ENCODE measurements around the gene FSHR.

The FSHR gene, protein sequence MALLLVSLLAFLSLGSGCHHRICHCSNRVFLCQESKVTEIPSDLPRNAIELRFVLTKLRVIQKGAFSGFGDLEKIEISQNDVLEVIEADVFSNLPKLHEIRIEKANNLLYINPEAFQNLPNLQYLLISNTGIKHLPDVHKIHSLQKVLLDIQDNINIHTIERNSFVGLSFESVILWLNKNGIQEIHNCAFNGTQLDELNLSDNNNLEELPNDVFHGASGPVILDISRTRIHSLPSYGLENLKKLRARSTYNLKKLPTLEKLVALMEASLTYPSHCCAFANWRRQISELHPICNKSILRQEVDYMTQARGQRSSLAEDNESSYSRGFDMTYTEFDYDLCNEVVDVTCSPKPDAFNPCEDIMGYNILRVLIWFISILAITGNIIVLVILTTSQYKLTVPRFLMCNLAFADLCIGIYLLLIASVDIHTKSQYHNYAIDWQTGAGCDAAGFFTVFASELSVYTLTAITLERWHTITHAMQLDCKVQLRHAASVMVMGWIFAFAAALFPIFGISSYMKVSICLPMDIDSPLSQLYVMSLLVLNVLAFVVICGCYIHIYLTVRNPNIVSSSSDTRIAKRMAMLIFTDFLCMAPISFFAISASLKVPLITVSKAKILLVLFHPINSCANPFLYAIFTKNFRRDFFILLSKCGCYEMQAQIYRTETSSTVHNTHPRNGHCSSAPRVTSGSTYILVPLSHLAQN

GRCh38 chr2:49154140-49154539, at the start of gene FSHR:
Gene FSHR, minus strand, starts transcription at chr2:49154515. Its CDS starts 98 bp downstream, at chr2:49154417.
- DNase-seq, result no peak

DNA sequence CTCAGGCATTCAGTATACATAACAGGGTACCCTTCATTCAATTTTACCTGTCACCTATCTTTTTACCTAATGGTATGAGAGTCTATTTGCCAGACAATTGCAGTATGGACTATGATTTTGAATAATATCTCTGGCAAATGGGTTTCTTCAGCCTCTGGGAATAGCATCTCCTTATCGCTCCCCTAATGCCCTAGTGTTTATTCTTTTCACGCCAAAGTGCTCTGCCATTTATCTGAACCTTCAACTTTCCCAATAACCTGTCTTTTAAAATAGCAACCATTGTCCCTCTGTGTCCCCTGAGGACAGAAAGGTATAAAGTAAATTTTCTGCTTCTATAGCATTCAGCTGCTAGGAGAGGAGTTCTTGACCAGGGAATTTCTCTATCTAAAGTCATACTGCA, 45.0 kb upstream of the FSHR start:
- DNase-seq, result no peak

GRCh38 chr2:49194701-49195100, 40.4 kb upstream of the FSHR start:
- no peak for DNase-seq

DNA sequence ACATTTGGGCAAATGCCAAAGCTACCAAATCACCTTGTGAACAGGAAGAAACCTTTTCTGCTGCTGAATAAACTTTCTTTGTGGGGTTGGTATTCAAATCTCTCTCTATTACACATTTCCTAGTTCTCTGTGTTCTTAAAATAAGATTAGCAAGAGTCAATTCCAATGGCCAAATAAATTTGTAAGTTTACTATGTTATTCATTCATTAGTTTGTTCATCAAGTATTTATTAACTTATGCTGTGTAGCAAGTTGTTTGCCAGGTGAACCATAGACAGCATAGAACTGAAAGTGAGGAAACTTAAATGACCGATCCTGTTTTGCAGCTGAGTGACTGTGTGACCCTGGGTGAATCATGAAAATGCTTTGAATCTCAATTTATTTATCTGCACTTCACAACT, 37.7 kb upstream of the FSHR start:
- DNase-seq, result no peak

GRCh38 chr2:49189512-49190225, 35.4 kb upstream of the FSHR start:
- no peak for DNase-seq

DNA sequence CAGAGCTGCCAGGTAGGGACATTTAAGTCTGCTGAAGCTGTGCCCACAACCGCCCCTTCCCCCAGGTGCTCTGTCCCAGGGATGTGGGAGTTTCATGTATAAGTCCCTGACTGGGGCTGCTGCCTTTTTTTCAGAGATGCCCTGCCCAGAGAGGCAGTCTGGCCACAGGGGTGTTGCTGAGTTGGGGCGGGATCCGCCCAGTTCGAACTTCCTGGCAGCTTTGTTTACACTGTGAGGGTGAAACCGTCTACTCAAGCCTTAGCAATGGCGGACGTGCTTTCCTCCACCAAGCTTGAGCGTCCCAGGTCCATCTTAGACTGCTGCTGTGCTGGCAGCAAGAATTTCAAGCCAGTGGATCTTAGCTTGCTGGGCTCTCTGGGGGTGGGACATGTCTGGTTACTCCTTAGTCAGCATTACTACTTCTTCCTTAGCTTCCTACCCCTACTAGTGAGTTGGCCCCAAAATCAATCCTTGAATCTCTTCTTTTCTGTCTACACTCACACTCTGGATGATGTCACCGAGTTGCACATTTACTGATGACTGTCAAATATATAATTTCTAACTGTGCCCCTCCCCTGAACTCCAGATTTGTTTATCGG, 31.8 kb upstream of the FSHR start:
- DNase-seq, result no peak

DNA sequence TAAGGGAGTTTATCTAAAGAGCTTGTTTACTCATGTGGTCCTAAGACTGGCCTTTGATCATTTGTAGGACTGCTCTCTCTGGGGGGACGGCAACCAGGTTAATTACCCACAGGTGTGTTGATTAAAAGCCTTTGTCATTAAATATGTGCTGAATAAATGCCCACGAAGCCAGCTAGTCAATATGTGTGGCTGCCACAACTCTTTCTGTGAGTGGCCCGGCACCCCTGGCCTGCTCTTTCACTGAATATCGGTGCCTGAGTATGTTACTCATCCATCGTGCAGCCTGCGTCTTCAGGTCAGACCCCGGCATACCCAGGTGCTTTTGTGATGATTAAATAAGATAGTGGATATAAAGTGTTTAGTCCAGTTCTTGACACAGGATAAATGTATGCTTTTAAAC, 24.3 kb upstream of the FSHR start:
- no peak for DNase-seq

DNA sequence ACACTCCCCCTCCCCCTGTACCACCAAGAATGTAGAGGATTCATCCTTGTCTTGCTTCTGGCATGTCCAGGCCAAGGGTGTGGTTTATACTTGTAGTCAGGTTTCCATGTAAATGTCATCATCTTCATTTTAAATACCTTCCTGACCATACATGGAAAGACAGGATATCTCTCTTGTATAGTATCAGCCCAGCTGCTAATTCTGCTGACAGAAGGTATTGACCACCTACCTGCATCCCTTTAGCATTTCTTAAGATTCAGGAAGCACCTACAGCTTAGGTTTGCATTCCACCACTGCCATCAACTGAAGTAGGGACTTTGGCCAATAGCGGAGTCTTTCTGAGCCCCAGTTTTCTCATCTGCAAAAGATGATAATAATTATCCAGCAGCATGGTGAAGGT, 22.9 kb upstream of the FSHR start:
- DNase-seq, result no peak

DNA sequence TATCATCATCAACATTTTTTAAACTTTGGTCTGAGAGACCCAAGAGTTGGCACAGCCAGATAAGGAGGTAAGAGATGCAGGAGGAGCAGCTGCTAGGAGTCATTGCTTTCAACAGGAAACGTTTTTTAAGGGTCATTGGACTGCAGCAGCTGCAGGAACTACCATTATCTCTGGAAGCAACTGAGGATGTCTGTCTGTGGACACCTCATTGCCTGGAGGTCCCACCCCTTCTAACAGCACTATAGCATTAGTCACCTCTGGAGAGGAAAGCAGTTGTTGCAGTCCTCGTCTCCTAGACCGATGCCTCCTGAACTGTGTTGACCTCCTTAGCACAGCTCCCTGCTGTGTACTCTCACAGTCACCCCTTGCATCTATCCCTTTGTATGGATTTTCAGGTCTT, 21.5 kb upstream of the FSHR start:
- DNase-seq, result no peak

GRCh38 chr2:49174750-49175149, 20.4 kb upstream of the FSHR start:
- DNase-seq, result no peak

DNA sequence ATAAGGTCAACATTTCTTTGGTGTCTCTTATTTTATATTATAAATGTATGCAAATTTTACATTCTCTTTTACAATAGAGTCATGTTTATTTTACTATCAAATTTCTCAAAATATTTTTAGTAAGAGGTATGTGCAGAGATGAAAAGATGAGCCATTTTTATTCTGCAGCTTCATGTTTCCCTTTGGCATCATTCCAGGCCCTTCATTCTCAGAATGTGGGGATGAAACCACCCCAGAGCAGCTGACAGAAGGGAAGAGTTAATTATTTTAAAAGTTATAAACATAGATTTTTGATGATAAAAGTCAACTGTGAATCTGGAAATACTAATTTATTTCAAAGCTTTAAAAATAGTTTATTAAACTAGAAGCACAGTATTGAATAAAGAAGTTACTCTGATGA, 12.8 kb upstream of the FSHR start:
- DNase-seq, result no peak

DNA sequence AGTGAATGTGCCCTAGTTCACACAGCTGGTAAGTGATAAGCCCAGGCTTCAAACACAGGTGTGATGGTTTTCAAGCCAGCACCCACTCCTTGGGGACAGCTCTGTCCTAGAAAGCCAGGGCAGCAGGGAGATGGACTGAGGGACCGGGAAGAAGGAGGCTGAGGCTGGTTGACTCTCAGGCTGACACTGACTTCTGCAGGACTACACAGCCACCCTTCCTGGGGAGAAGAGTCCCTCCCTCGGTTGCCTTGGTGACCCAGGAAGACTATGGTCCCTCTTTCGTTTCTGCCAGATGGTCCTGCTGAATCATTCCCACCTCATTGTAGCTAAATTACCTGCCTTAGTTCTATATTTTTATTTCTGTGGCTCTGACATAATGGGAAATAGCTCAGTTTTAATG, 11.3 kb upstream of the FSHR start:
- no peak for DNase-seq

DNA sequence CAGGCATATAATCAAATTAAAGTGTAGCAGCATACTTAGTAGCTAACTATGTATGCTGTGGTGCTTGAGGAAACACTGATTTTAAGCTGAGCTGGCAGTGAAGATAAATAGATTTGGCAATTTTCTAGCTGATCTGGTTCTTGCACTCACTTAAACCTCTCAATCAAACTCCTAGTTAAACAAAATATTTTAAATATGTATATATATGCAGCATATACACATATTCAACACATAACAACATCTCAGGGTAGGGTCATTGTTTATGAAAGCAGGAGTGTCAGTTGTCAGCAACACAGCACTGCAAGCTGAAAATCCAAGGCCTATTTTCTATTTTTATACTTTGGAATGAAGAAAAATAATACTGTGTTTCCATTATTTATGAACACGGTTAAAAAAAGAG, 10.4 kb upstream of the FSHR start:
- DNase-seq, result no peak

- no peak for DNase-seq
Measured at GRCh38 chr2:49162151-49162550, 7.8 kb upstream of the FSHR start.

DNA sequence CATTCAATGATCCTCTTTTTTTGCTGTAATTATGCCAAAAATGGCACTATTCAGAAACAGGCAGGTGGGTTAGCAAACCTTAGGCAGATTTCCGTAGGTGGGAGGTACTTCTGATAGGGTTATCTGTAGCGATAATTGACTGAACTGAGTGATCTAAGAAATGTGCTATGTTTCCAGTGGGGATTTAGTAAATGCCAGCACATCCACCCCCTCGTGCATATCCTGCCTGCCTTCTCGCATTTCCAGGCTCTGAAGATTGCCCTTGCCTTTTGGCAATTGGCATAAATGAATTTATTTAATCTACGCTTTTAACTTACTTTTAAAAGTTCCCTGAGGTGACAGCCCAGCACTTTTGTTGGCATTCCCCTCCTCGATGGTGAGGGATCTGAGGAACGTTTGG, 576 bp upstream of the FSHR start:
- no peak for DNase-seq

GRCh38 chr2:49153252-49153651, 1.1 kb downstream of the FSHR start:
- no peak for DNase-seq

- no peak for DNase-seq
Measured at GRCh38 chr2:49152824-49153223, 1.5 kb downstream of the FSHR start.

DNA sequence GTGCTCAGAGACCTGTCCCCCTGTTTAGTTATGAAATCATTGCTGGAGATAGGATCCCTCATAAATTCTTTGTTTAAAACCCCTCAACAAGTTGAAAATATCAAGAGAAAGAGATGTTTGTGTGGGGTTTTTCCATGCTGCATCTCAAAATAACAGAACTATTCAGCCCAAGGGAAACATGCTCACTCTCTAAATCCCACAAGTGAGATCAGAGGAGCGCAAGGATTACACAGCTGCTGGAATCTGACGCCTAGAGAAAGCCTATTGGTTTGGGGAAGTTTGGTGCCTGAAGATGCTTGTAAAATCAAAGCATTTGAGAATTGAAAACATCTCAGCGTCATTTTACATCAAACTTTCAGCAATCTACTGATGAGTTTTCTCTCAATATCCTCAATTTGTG, 7.9 kb downstream of the FSHR start:
- DNase-seq, result no peak

DNA sequence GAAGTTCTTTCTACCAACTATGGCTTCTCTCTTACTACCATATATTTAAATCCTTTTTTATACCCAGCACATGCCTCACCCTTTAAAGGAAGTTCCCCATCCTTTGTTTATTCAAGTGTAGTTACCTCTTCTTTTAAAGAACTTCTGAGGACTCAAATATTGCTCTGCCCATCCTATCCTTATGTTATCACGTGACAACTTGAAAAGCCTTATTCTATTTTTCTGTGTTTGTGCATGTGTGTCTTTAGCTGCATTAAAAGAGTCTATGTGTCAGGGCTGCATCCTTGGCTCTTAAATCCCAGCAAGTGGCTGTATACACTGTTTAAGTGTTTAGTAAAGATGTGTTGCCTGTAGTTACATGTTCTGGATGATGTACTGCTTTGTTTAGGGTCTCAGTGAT, 22.5 kb downstream of the FSHR start:
- no peak for DNase-seq

DNA sequence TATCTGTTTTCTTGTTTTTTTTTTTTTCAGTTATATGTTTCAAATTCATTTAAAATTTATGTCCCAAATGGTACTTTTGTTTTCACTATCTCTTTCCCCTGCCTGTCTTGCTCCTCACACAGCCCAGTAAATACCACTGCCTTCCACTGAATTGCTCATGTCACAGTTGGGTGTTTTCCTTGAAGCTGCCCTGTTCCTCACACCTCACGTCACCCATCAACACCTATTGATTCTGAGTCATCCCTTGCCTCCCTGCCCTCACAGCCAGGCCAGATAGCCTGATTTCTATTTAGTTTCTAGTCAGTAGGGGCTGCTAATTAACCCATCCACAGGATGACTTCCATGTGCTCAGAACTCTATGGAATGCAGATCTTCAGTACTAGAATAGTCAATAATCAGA, 25.3 kb downstream of the FSHR start:
- no peak for DNase-seq

DNA sequence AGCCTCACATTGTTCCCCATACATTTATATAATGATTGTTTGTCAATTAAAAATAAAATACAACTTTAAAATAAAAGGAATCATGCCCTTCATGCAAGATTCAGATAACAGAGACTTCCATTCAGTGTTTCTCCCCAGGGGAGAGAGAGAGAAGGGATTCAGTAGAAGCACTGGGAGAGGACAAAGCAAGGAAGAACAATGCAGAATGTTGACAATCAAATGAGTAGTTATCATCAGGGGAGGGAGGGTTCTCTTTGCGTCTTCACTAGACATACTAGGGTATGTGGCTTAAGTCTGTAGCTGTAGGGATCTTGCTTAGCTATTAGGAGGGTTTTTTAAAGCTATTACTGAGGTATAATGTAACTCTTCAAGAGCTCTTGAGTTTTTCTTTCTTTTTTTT, 30.7 kb downstream of the FSHR start:
- DNase-seq, result no peak

DNA sequence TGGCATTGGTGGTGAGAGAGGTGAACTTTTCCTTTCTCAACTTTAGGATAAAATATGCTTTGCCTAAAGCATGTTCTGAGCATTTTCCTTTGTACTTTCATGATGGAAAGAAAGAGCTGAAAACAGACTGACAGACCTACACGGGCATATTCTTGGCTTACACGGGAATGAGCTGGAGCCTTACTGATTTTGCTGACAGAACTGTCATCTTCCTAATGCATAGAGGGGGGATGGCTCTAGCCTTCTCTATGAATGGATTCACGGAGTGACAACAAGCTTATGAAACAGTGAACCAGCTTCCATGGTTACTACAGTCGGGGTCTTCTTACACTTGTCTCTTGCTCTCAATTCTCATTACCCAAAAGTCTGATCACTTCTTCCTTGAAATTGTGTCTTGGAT, 32.2 kb downstream of the FSHR start:
- DNase-seq, result no peak

DNA sequence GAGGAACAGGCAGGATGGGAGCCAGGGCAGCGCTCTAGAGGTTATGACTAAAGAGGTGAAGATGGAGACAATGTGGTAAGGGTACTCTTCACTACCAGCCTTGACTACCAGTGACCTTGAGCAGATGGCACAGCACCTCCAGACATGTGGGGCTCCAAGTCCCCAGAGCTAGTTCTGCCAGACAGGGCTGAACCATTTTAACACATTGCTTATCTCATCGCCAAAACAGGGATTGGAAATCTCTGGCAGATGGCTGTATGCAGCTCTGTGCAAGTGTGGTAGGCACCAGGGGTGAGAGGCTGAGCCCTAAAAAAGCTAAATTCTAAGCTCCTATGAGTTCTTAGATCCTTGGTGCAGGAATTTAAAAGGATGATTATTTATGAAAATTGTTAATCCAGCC, 41.3 kb downstream of the FSHR start:
- DNase-seq, result no peak

DNA sequence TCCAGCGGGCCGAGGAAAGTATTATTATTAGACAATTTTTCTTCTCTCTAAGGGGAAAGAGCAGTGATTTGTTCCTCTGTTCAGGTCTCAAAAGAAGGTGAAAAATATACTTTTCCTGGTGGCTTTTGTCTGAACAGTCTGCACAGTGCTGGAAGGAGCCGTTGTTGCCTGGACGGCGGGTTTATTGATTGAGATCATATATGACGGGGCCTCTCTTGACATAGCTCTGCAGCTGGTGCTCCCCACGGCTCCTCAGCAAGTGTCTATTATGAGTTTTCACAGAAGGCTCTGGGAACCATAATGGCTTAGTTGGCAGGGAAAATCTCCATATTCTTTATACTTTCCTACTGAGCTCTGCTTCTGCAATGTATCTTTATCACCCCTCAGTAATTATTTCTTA, 42.9 kb downstream of the FSHR start:
- no peak for DNase-seq

Measured in DMS79 (cell line).